Measurements from ENCODE around the gene SLC38A2.

SLC38A2 gene

GRCh38 chr12:46390881-46391280 lies 18.3 kb upstream of the SLC38A2 start:
- no peak for DNase-seq

- no peak for DNase-seq
These were observed 17.7 kb upstream of the SLC38A2 start for GRCh38 chr12:46390304-46390703.

- DNase-seq = no peak
These were observed 16.6 kb upstream of the SLC38A2 start for GRCh38 chr12:46389031-46389616.

GRCh38 chr12:46388427-46389021 lies 16.0 kb upstream of the SLC38A2 start:
- DNase-seq = no peak

GRCh38 chr12:46387670-46388069 lies 15.1 kb upstream of the SLC38A2 start:
- no peak for DNase-seq

GRCh38 chr12:46386877-46387629 lies 14.5 kb upstream of the SLC38A2 start:
- DNase-seq = no peak

GRCh38 chr12:46386360-46386867 lies 13.8 kb upstream of the SLC38A2 start:
- DNase-seq = no peak

- no peak for DNase-seq
These were observed 12.9 kb upstream of the SLC38A2 start for GRCh38 chr12:46385438-46385837.

GRCh38 chr12:46384451-46385309 lies 12.1 kb upstream of the SLC38A2 start:
- DNase-seq = no peak

GRCh38 chr12:46383654-46384450 lies 11.3 kb upstream of the SLC38A2 start:
- peak; percentile 24 for DNase-seq

- DNase-seq = peak; percentile 84
These were observed 10.5 kb upstream of the SLC38A2 start for GRCh38 chr12:46382964-46383653.

GRCh38 chr12:46382408-46382963 lies 9.9 kb upstream of the SLC38A2 start:
- no peak for DNase-seq

GRCh38 chr12:46380881-46381280 lies 8.3 kb upstream of the SLC38A2 start:
- no peak for DNase-seq

- no peak for DNase-seq
These were observed 7.6 kb upstream of the SLC38A2 start for GRCh38 chr12:46380022-46380796.

- DNase-seq = no peak
These were observed 6.8 kb upstream of the SLC38A2 start for GRCh38 chr12:46379352-46379751.

- DNase-seq = no peak
These were observed 6.0 kb upstream of the SLC38A2 start for GRCh38 chr12:46378530-46378929.

GRCh38 chr12:46377678-46378077 lies 5.1 kb upstream of the SLC38A2 start:
- no peak for DNase-seq

GRCh38 chr12:46376579-46376978 lies 4.0 kb upstream of the SLC38A2 start:
- DNase-seq = no peak

GRCh38 chr12:46374711-46375110 lies 2.1 kb upstream of the SLC38A2 start:
- DNase-seq = no peak

- DNase-seq = no peak
These were observed 1.7 kb upstream of the SLC38A2 start for GRCh38 chr12:46374310-46374709.

Data from NCI-H748 treated with DMSO at 0.1 percent for 48 hours (cell line).